K562 (cell line): ENCODE data around the gene PSG1. TPM values are rescaled to one million over a fixed set of nuclear protein-coding genes. Genes with fewer than 3 reads are reported as not detected.

Experiments used
- ATAC-seq: fragments of 200-7000 bp; cut with Tn5 transposase; 3 replicates; pipeline ENCODE4 v1.9.1; 2020; ENCODE audit warnings: moderate library complexity
- BruUV-seq: library from RNA; stranded (reverse); fragments of 400-500 nt; replicated peaks from 2 replicates; lab custom pipeline; 2021; lab: Mats Ljungman, UMichigan
- CTCF ChIA-PET: fragments of 300-600 bp; formaldehyde crosslinking; extraction: SDS; loops from one replicate; lab custom pipeline; 2021; ENCODE audit warnings: low intra/inter-chr PET ratio; lab: Yijun Ruan, JAX
- POLR2A ChIA-PET: fragments of 300-600, 350-650 bp; sonication (Branson Sonifier 250); formaldehyde crosslinking; extraction: SDS; loops from one replicate; lab custom pipeline; 2021; ENCODE audit warnings: antibody characterized with exemption, inconsistent platforms; lab: Yijun Ruan, JAX
- DNase-seq, 4 experiments: peaks; one replicate each; pipeline versions ENCODE4 v3.0.0 to v3.0.0-alpha.2; 2011 to 2018; ENCODE audit warnings: low spot score in 3 of 4, mixed read lengths in 3 of 4; ENCODE audit errors: extremely low read depth in 1 of 4
- FAIRE-seq: peaks from 2 replicates; lab custom pipeline; 2011; peaks lifted over from hg19 to GRCh38; lab: Jason Lieb, UNC
- H2AFZ ChIP-seq: 2 replicates; pipeline ENCODE4 v1.6.0; 2011; ENCODE audit warnings: low read depth, low read length, control low read depth, inconsistent platforms
- H3K27ac ChIP-seq: fragments of 200-600 bp; 3 replicates; pipeline ENCODE4 v1.8.0; 2011; ENCODE audit warnings: low read depth, mild to moderate bottlenecking, control low read depth, inconsistent platforms, low read length, moderate library complexity, mixed read lengths; ENCODE audit errors: extremely low read depth
- H3K27me3 ChIP-seq, 2 experiments: fragments of 300-600 bp in 1 of 2; 2 replicates in 1 of 2; 3 replicates in 1 of 2; pipeline versions ENCODE4 v1.6.0 to v1.8.0; 2011; ENCODE audit warnings: inconsistent platforms in 2 of 2, low read length in 2 of 2, mild to moderate bottlenecking in 1 of 2, mixed read lengths in 1 of 2, moderate library complexity in 1 of 2; ENCODE audit not compliant: control insufficient read depth in 2 of 2, insufficient read depth in 2 of 2
- H3K36me3 ChIP-seq: fragments of 300-600 bp; 3 replicates; pipeline ENCODE4 v1.8.0; 2011; ENCODE audit warnings: mild to moderate bottlenecking, low read length, inconsistent platforms; ENCODE audit not compliant: control insufficient read depth, insufficient read depth
- H3K4me1 ChIP-seq, 2 experiments: fragments of 200-600 bp in 1 of 2; replicated peaks in 1 of 2; 2 replicates in 1 of 2; 3 replicates in 1 of 2; pipeline versions ENCODE4 v1.5.1 to v1.8.0; 2011; ENCODE audit warnings: inconsistent platforms in 2 of 2, low read length in 2 of 2, mild to moderate bottlenecking in 1 of 2, mixed read lengths in 1 of 2, moderate library complexity in 1 of 2; ENCODE audit not compliant: control insufficient read depth in 2 of 2, insufficient read depth in 2 of 2
- H3K4me2 ChIP-seq: 2 replicates; pipeline ENCODE4 v1.6.1; 2011; ENCODE audit warnings: low read length, control low read depth, inconsistent platforms, mixed read lengths; ENCODE audit not compliant: insufficient read depth
- H3K4me3 ChIP-seq: fragments of 200-600 bp; sonication (generic), shearing (Covaris generic); 2 replicates; pipeline ENCODE4 v1.5.1; 2016; ENCODE audit warnings: control low read depth, inconsistent platforms
- H3K79me2 ChIP-seq: fragments of 200-600 bp; 3 replicates; pipeline ENCODE4 v1.8.0; 2011; ENCODE audit warnings: low read length, inconsistent platforms; ENCODE audit not compliant: control insufficient read depth, insufficient read depth
- H3K9ac ChIP-seq, 2 experiments: 2 replicates each; pipeline versions ENCODE4 v1.6.0 to v1.6.1; 2011; ENCODE audit warnings: low read depth in 2 of 2, low read length in 2 of 2, control low read depth in 1 of 2, inconsistent platforms in 1 of 2, mild to moderate bottlenecking in 1 of 2, mixed read lengths in 1 of 2; ENCODE audit not compliant: insufficient read depth in 1 of 2
- H3K9me1 ChIP-seq: one replicate; pipeline ENCODE4 v1.6.0; 2011; ENCODE audit warnings: inconsistent platforms, mild to moderate bottlenecking, low read length, moderate library complexity; ENCODE audit not compliant: control insufficient read depth, insufficient read depth
- H3K9me3 ChIP-seq: replicated peaks from 2 replicates; pipeline ENCODE4 v1.5.1; 2011; ENCODE audit warnings: low read depth, low read length, inconsistent platforms; ENCODE audit not compliant: control insufficient read depth, insufficient read depth
- H4K20me1 ChIP-seq: replicated peaks from 2 replicates; pipeline ENCODE4 v1.6.1; 2011; ENCODE audit warnings: low read length, inconsistent platforms, mixed read lengths; ENCODE audit not compliant: control insufficient read depth, insufficient read depth
- CTCF ChIP-seq, 3 experiments: IDR thresholded peaks in 2 of 3; conservative IDR thresholded peaks in 1 of 3; 2 replicates each; pipeline ENCODE4 v1.5.1; 2011 to 2012; ENCODE audit warnings: low read length in 3 of 3, mild to moderate bottlenecking in 3 of 3, control low read depth in 2 of 3, improper control_type of control experiment in 1 of 3, inconsistent platforms in 1 of 3, low read depth in 1 of 3, mixed read lengths in 1 of 3, moderate library complexity in 1 of 3; ENCODE audit not compliant: insufficient read depth in 2 of 3
- ZNF41 ChIP-seq: fragments of 250-450 bp; sonication (Bioruptor Pico); conservative IDR thresholded peaks from 2 replicates; pipeline ENCODE4 v1.4.0; 2020; ENCODE audit warnings: mild to moderate bottlenecking
- WGBS: fragments of 100-300 bp; shearing (Covaris generic); methylation state at CpG from one replicate; pipeline ENCODE4 v1.1.6; 2016; ENCODE audit warnings: low coverage, mixed read lengths; ENCODE audit not compliant: insufficient coverage; ENCODE audit errors: missing lambda C conversion rate; 5-methylcytosine and 5-hydroxymethylcytosine counted together
- in situ Hi-C: fragments of 300-500 bp; cut with MboI; formaldehyde crosslinking; loops from 4 replicates; pipeline ENCODE4 v1.15.0; 2018; ENCODE audit warnings: inconsistent platforms, mixed read lengths
- intact Hi-C: fragments of 100-400 bp; cut with micrococcal nuclease; formaldehyde crosslinking; loops from 2 replicates; pipeline ENCODE4 v1.14.2; 2022
- polyA plus RNA-seq, 8 experiments: library from polyadenylated mRNA; depleted of rRNA in 4 of 8; stranded (reverse) in 5 of 8; unstranded in 3 of 8; fragments of >200 nt; fragmentation: Nextera tagmentation in 2 of 8; fragmentation: Illumina TruSeq in 1 of 8; extraction: Ambion mirVana in 2 of 8; extraction: Trizol in 1 of 8; gene quantifications; 2 replicates each; pipeline versions ENCODE4 v1.2.1 to v1.2.3, GENCODE V29; 2011 to 2014; ENCODE audit warnings: inconsistent platforms in 1 of 8, missing spikeins in 1 of 8
- total RNA-seq, 7 experiments: library from RNA; depleted of rRNA in 6 of 7; stranded (reverse); fragments of >200 nt in 6 of 7; fragmentation: Illumina TruSeq in 2 of 7; extraction: Trizol in 2 of 7; gene quantifications; 2 replicates each; pipeline versions ENCODE4 v1.2.1 to v1.2.3, GENCODE V29; 2011 to 2021; ENCODE audit warnings: low replicate concordance in 1 of 7

The PSG1 gene
- total and polyA plus RNA-seq, 9 of the 15 experiments (the other 6 are each of a cell fraction or from before 2014, with no cell fraction given): not detected

GRCh38 chr19:42919757-42920079 is 40.2 kb upstream of the PSG1 start:
- 0 out of 6 replicates have a peak, but pooled peaks of 2 of the 3 experiments have one; percentile 1 to 28 for TF ChIP-seq CTCF (IDR thresholded peaks at IDR 0.05 in 2 of 3, conservative IDR thresholded peaks at IDR 0.05 in 1 of 3; ENCODE audit: insufficient read depth in 2 of 3, low read depth in 1 of 3, low read length in 3 of 3)
- TF ChIP-seq ZNF41 (CRISPR knock-in tag): no peak
- H3K4me1 ChIP-seq: no peaks in the 10 kb centered on the region
- no peak overlapping the region for H3K4me3 ChIP-seq
- no peak for ATAC-seq
- WGBS: 0% methylated on average over 2 of the region's 3 CpGs
- no peak overlapping the region for H3K9ac ChIP-seq
- in situ Hi-C loops: no loop called here
- H4K20me1 ChIP-seq: no peaks in the 10 kb centered on the region
- DNase-seq: peak in 2 of 4 experiments; percentile 4 to 8
- 0 out of 2 replicates have a peak overlapping the region, but pooled peaks have one; percentile 32 for H2AFZ ChIP-seq
- no peak for FAIRE-seq
- CTCF ChIA-PET: no interaction called here
- intact Hi-C loops: no loop called here
- H3K27ac ChIP-seq: no peak overlapping the region
- H3K79me2 ChIP-seq: no peaks in the 10 kb centered on the region
- H3K9me3 ChIP-seq: no peaks in the 10 kb centered on the region
- no TSS peak for BruUV-seq
- H3K4me2 ChIP-seq: no peak overlapping the region
- no peaks in the 10 kb centered on the region for H3K9me1 ChIP-seq
- no peaks in the 10 kb centered on the region for H3K27me3 ChIP-seq
- H3K36me3 ChIP-seq: no peaks in the 10 kb centered on the region
- POLR2A ChIA-PET: no interaction called here
